Activated naive CD8-positive, alpha-beta T cell treated with anti-CD3 and anti-CD28 coated beads for 36 hours (primary cell): ENCODE results near the gene FSCN2. TPM values are rescaled to one million over a fixed set of nuclear protein-coding genes. Genes with fewer than 3 reads are reported as not detected.
A peak's percentile ranks its signal among the peaks of the same experiment; 100 is the strongest.

ENCODE experiments used
- DNase-seq: peaks from one replicate; pipeline ENCODE4 v3.0.0; 2021
- H3K27ac Mint-ChIP-seq: one replicate; pipeline ENCODE4 v1.8.0; 2022; ENCODE audit warnings: mild to moderate bottlenecking, moderate library complexity, mixed read lengths
- H3K27me3 Mint-ChIP-seq: one replicate; pipeline ENCODE4 v1.8.0; 2022; ENCODE audit warnings: mild to moderate bottlenecking, mixed read lengths
- H3K36me3 Mint-ChIP-seq: one replicate; pipeline ENCODE4 v1.8.0; 2021; ENCODE audit warnings: mild to moderate bottlenecking, mixed read lengths
- H3K4me1 Mint-ChIP-seq: one replicate; pipeline ENCODE4 v1.8.0; 2021; ENCODE audit warnings: mixed read lengths
- H3K4me3 Mint-ChIP-seq: one replicate; pipeline ENCODE4 v1.8.0; 2022; ENCODE audit warnings: mild to moderate bottlenecking, moderate library complexity, mixed read lengths
- H3K9me3 Mint-ChIP-seq: one replicate; pipeline ENCODE4 v1.8.0; 2022; ENCODE audit warnings: mixed read lengths
- total RNA-seq, 2 experiments: library from RNA; stranded (reverse); gene quantifications; one replicate each; pipeline ENCODE4 v1.2.3, GENCODE V29; 2021

Gene FSCN2
- total RNA-seq, 2 experiments from 2014 or later = 0.29 to 0.36 TPM

GRCh38 chr17:81545160-81545949, 17.2 kb downstream of the FSCN2 start:
- H3K27ac Mint-ChIP-seq = no peak overlapping the region
- no peaks in the 10 kb centered on the region for H3K27me3 Mint-ChIP-seq
- H3K9me3 Mint-ChIP-seq = no peaks in the 10 kb centered on the region
- H3K36me3 Mint-ChIP-seq = peaks cover 16% of the 10 kb centered on the region
- no peak overlapping the region for H3K4me3 Mint-ChIP-seq
- DNase-seq = no peak
- H3K4me1 Mint-ChIP-seq = peaks cover 12% of the 10 kb centered on the region

- Mint-ChIP-seq H3K27me3 (no peaks in the 10 kb centered on the region), H3K9me3 (no peaks in the 10 kb centered on the region), H3K36me3 (peaks cover 20% of the 10 kb centered on the region), H3K27ac (no peak overlapping the region), H3K4me1 (peaks cover 17% of the 10 kb centered on the region), H3K4me3 (no peak overlapping the region)
- DNase-seq = no peak
Measured at GRCh38 chr17:81546906-81547613, 18.9 kb downstream of the FSCN2 start.

- no peaks in the 10 kb centered on the region for H3K9me3 Mint-ChIP-seq
- H3K27me3 Mint-ChIP-seq = no peaks in the 10 kb centered on the region
- H3K27ac Mint-ChIP-seq = no peak overlapping the region
- no peak for DNase-seq
- peaks cover 17% of the 10 kb centered on the region for H3K4me1 Mint-ChIP-seq
- H3K4me3 Mint-ChIP-seq = no peak overlapping the region
- H3K36me3 Mint-ChIP-seq = peaks cover 20% of the 10 kb centered on the region
Measured at GRCh38 chr17:81547614-81547982, 19.4 kb downstream of the FSCN2 start.

- Mint-ChIP-seq H3K9me3 (no peaks in the 10 kb centered on the region), H3K27ac (no peak overlapping the region), H3K36me3 (peaks cover 23% of the 10 kb centered on the region), H3K4me1 (peaks cover 25% of the 10 kb centered on the region), H3K27me3 (no peaks in the 10 kb centered on the region), H3K4me3 (no peak overlapping the region)
- no peak for DNase-seq
Measured at GRCh38 chr17:81549031-81549557, 20.9 kb downstream of the FSCN2 start.

- Mint-ChIP-seq H3K4me1 (peaks cover 30% of the 10 kb centered on the region), H3K9me3 (no peaks in the 10 kb centered on the region), H3K36me3 (peaks cover 23% of the 10 kb centered on the region), H3K27me3 (no peaks in the 10 kb centered on the region), H3K27ac (peak overlapping the region; percentile 8), H3K4me3 (peak overlapping the region; percentile 56)
- no peak for DNase-seq
Measured at GRCh38 chr17:81549826-81550225, 21.6 kb downstream of the FSCN2 start.

- Mint-ChIP-seq H3K9me3 (no peaks in the 10 kb centered on the region), H3K4me1 (peaks cover 30% of the 10 kb centered on the region), H3K27ac (peak overlapping the region; percentile 8), H3K36me3 (peaks cover 23% of the 10 kb centered on the region), H3K4me3 (peak overlapping the region; percentile 56), H3K27me3 (no peaks in the 10 kb centered on the region)
- no peak for DNase-seq
Measured at GRCh38 chr17:81550285-81550684, 22.1 kb downstream of the FSCN2 start.

- DNase-seq = no peak
Measured at GRCh38 chr17:81550830-81551457, 22.8 kb downstream of the FSCN2 start.

GRCh38 chr17:81551458-81552243, 23.5 kb downstream of the FSCN2 start:
- Mint-ChIP-seq H3K4me1 (peaks cover 30% of the 10 kb centered on the region), H3K36me3 (peaks cover 21% of the 10 kb centered on the region), H3K27me3 (no peaks in the 10 kb centered on the region), H3K4me3 (peak overlapping the region; percentile 91), H3K27ac (peak overlapping the region; percentile 80), H3K9me3 (no peaks in the 10 kb centered on the region)
- peak; percentile 21 for DNase-seq

More at GRCh38 chr17:81550830-81551457, 22.8 kb downstream of the FSCN2 start:
- Mint-ChIP-seq H3K27ac (peak overlapping the region; percentile 80), H3K4me3 (peak overlapping the region; percentile 91), H3K9me3 (no peaks in the 10 kb centered on the region), H3K27me3 (no peaks in the 10 kb centered on the region), H3K36me3 (peaks cover 23% of the 10 kb centered on the region), H3K4me1 (peaks cover 30% of the 10 kb centered on the region)

- no peaks in the 10 kb centered on the region for H3K27me3 Mint-ChIP-seq
- DNase-seq = peak; percentile 92
- peaks cover 21% of the 10 kb centered on the region for H3K36me3 Mint-ChIP-seq
- H3K9me3 Mint-ChIP-seq = no peaks in the 10 kb centered on the region
- H3K4me1 Mint-ChIP-seq = peaks cover 30% of the 10 kb centered on the region
- H3K4me3 Mint-ChIP-seq = peak within 1 kb of the TSS; percentile 91
- H3K27ac Mint-ChIP-seq = peak within 1 kb of the TSS; percentile 92
Measured at GRCh38 chr17:81552244-81553017, 24.3 kb downstream of the FSCN2 start, which contains the start of gene FAAP100. TSS of gene FAAP100 (minus strand) at chr17:81552353. CDS start at chr17:81552330, 23 bp downstream.

- Mint-ChIP-seq H3K27ac (peak overlapping the region; percentile 92), H3K9me3 (no peaks in the 10 kb centered on the region), H3K4me3 (peak overlapping the region; percentile 90), H3K36me3 (peaks cover 21% of the 10 kb centered on the region), H3K27me3 (no peaks in the 10 kb centered on the region), H3K4me1 (peaks cover 30% of the 10 kb centered on the region)
- peak; percentile 76 for DNase-seq
Measured at GRCh38 chr17:81553018-81553615, 24.9 kb downstream of the FSCN2 start.

- Mint-ChIP-seq H3K27ac (peak overlapping the region; percentile 92), H3K36me3 (peaks cover 24% of the 10 kb centered on the region), H3K9me3 (no peaks in the 10 kb centered on the region), H3K27me3 (no peaks in the 10 kb centered on the region), H3K4me1 (peaks cover 30% of the 10 kb centered on the region), H3K4me3 (peak overlapping the region; percentile 90)
- DNase-seq = peak; percentile 28
Measured at GRCh38 chr17:81553616-81554181, 25.5 kb downstream of the FSCN2 start.

GRCh38 chr17:81556175-81556691, 28.1 kb downstream of the FSCN2 start:
- H3K4me1 Mint-ChIP-seq = peaks cover 19% of the 10 kb centered on the region
- no peak overlapping the region for H3K4me3 Mint-ChIP-seq
- no peaks in the 10 kb centered on the region for H3K27me3 Mint-ChIP-seq
- no peak for DNase-seq
- no peaks in the 10 kb centered on the region for H3K9me3 Mint-ChIP-seq
- H3K36me3 Mint-ChIP-seq = peaks cover 17% of the 10 kb centered on the region
- H3K27ac Mint-ChIP-seq = no peak overlapping the region

GRCh38 chr17:81556863-81557262, 28.7 kb downstream of the FSCN2 start:
- H3K4me3 Mint-ChIP-seq = no peak overlapping the region
- DNase-seq = no peak
- no peaks in the 10 kb centered on the region for H3K27me3 Mint-ChIP-seq
- peaks cover 14% of the 10 kb centered on the region for H3K36me3 Mint-ChIP-seq
- H3K27ac Mint-ChIP-seq = no peak overlapping the region
- H3K4me1 Mint-ChIP-seq = peaks cover 15% of the 10 kb centered on the region
- H3K9me3 Mint-ChIP-seq = no peaks in the 10 kb centered on the region
